B cell (primary cell): ENCODE results near the gene DYRK3.

ENCODE experiments used
- EZH2 ChIP-seq: IDR thresholded peaks from 2 replicates; pipeline ENCODE4 v1.6.1; 2012; ENCODE audit warnings: borderline replicate concordance, low read depth, mild to moderate bottlenecking, moderate library complexity, low read length; ENCODE audit not compliant: insufficient read depth, poor library complexity, severe bottlenecking
- TF ChIP-seq, protein P1 (sequence below): fragments of 200-600 bp; IDR thresholded peaks from one replicate; pipeline ENCODE4 v1.8.0; 2022; ENCODE audit warnings: antibody characterized with exemption, mild to moderate bottlenecking

DNA sequence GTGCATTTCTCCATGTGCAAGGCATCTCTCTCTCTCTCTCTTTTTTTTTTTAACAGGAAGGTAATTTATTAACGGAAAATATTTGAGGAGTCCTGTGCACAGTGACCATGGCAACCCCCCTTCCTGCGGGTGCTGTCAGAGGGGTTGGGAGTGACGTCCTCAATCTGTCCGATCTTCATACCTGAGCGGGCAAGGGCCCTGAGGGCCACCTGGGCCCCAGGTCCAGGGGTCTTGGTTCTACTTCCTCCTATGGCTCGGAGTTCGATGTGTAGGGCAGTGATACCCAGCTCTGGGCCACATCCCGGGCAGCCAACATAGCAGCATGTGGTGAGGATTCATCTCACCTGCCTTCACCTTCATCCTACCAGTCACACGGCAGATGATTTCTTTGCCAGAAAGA, 60.4 kb downstream of the DYRK3 start:
- TF ChIP-seq, protein P1, sequence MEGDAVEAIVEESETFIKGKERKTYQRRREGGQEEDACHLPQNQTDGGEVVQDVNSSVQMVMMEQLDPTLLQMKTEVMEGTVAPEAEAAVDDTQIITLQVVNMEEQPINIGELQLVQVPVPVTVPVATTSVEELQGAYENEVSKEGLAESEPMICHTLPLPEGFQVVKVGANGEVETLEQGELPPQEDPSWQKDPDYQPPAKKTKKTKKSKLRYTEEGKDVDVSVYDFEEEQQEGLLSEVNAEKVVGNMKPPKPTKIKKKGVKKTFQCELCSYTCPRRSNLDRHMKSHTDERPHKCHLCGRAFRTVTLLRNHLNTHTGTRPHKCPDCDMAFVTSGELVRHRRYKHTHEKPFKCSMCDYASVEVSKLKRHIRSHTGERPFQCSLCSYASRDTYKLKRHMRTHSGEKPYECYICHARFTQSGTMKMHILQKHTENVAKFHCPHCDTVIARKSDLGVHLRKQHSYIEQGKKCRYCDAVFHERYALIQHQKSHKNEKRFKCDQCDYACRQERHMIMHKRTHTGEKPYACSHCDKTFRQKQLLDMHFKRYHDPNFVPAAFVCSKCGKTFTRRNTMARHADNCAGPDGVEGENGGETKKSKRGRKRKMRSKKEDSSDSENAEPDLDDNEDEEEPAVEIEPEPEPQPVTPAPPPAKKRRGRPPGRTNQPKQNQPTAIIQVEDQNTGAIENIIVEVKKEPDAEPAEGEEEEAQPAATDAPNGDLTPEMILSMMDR = no peak
- no peak for TF ChIP-seq EZH2
